B cell (primary cell): ENCODE measurements around the gene GOLIM4. TPM values are rescaled to one million over a fixed set of nuclear protein-coding genes. Genes with fewer than 3 reads are reported as not detected.

Experiments used
- ATAC-seq: fragments of 200-7000 bp; cut with Tn5 transposase; one replicate; pipeline ENCODE4 v1.10.0; 2021; ENCODE audit warnings: low read depth, mild to moderate bottlenecking, moderate number of reproducible peaks, moderate library complexity
- CTCF ChIA-PET: fragments of 350-600 bp; sonication (Branson Sonifier 250); formaldehyde crosslinking; loops from one replicate; lab custom pipeline; 2021; ENCODE audit warnings: antibody characterized with exemption, inconsistent platforms; lab: Charles Lee
- POLR2A ChIA-PET: fragments of 350-600 bp; sonication (Branson Sonifier 250); formaldehyde crosslinking; loops from one replicate; lab custom pipeline; 2021; ENCODE audit warnings: antibody characterized with exemption; lab: Charles Lee
- DNase-seq: peaks from one replicate; pipeline ENCODE4 v3.0.0; 2013
- H2AFZ ChIP-seq: 2 replicates; pipeline ENCODE4 v1.6.1; 2012; ENCODE audit warnings: mild to moderate bottlenecking, low read depth, low read length; ENCODE audit not compliant: insufficient read depth, poor library complexity, severe bottlenecking
- H3K27ac ChIP-seq, 2 donors: 1 replicate in 1 of 2; 2 replicates in 1 of 2; pipeline ENCODE4 v1.5.1; 2012 to 2013; ENCODE audit warnings: low read length in 2 of 2, mild to moderate bottlenecking in 2 of 2, moderate library complexity in 1 of 2
- H3K27me3 ChIP-seq, 4 experiments: fragments of 200-600 bp in 1 of 4; sonication (generic) in 1 of 4; replicated peaks in 1 of 4; 1 replicate in 2 of 4; 2 replicates in 2 of 4; pipeline versions ENCODE4 v1.6.1 to v1.7.0; 2013 to 2016; ENCODE audit warnings: low read length in 3 of 4, mild to moderate bottlenecking in 2 of 4, mixed read lengths in 1 of 4, moderate library complexity in 1 of 4; ENCODE audit not compliant: insufficient read depth in 4 of 4, control insufficient read depth in 3 of 4; ENCODE audit errors: control extremely low read depth in 1 of 4
- H3K36me3 ChIP-seq, 2 experiments: replicated peaks in 1 of 2; 1 replicate in 1 of 2; 2 replicates in 1 of 2; pipeline versions ENCODE4 v1.6.1 to v1.7.1; 2013; ENCODE audit warnings: low read length in 1 of 2; ENCODE audit not compliant: insufficient read depth in 2 of 2, control insufficient read depth in 1 of 2; ENCODE audit errors: control extremely low read depth in 1 of 2, extremely low read depth in 1 of 2
- H3K4me1 ChIP-seq, 2 donors: fragments of 200-600 bp in 1 of 2; sonication (generic) in 1 of 2; 1 replicate in 1 of 2; 2 replicates in 1 of 2; pipeline versions ENCODE4 v1.5.1 to v1.6.1; 2013 to 2017; ENCODE audit warnings: low read length in 2 of 2; ENCODE audit not compliant: control insufficient read depth in 2 of 2, insufficient read depth in 2 of 2
- H3K4me2 ChIP-seq: replicated peaks from 2 replicates; pipeline ENCODE3; 2012; ENCODE audit warnings: mild to moderate bottlenecking, low read depth, low read length; ENCODE audit not compliant: poor library complexity, severe bottlenecking
- H3K4me3 ChIP-seq, 5 experiments: fragments of 200-600 bp in 1 of 5; sonication (generic) in 1 of 5; 1 replicate in 3 of 5; 2 replicates in 2 of 5; pipeline versions ENCODE4 v1.5.1 to v1.7.0; 2011 to 2016; ENCODE audit warnings: low read length in 4 of 5, mild to moderate bottlenecking in 4 of 5, low read depth in 2 of 5, control low read depth in 1 of 5, moderate library complexity in 1 of 5; ENCODE audit not compliant: insufficient read depth in 1 of 5; ENCODE audit errors: control extremely low read depth in 1 of 5, extremely low read depth in 1 of 5
- H3K79me2 ChIP-seq: fragments of 200-600 bp; sonication (generic); one replicate; pipeline ENCODE4 v1.6.0; 2016; ENCODE audit warnings: low read length; ENCODE audit not compliant: control insufficient read depth, insufficient read depth
- H3K9ac ChIP-seq: fragments of 200-600 bp; sonication (generic); 2 replicates; pipeline ENCODE4 v1.6.1; 2017; ENCODE audit warnings: mild to moderate bottlenecking, low read length, moderate library complexity
- H3K9me3 ChIP-seq, 3 donors: one replicate each; pipeline versions ENCODE4 v1.6.1 to v1.7.1; 2013; ENCODE audit warnings: low read length in 2 of 3; ENCODE audit not compliant: control insufficient read depth in 2 of 3, insufficient read depth in 1 of 3; ENCODE audit errors: control extremely low read depth in 1 of 3
- H4K20me1 ChIP-seq: 2 replicates; pipeline ENCODE4 v1.6.0; 2012; ENCODE audit warnings: mild to moderate bottlenecking, low read length; ENCODE audit not compliant: insufficient read depth, control insufficient read depth, poor library complexity, severe bottlenecking
- H3K27ac Mint-ChIP-seq: one replicate; pipeline ENCODE4 v1.8.0; 2021; ENCODE audit warnings: mixed read lengths
- H3K27me3 Mint-ChIP-seq: one replicate; pipeline ENCODE4 v1.8.0; 2021; ENCODE audit warnings: mixed read lengths
- H3K4me1 Mint-ChIP-seq: one replicate; pipeline ENCODE4 v1.8.0; 2021; ENCODE audit warnings: mixed read lengths
- H3K4me3 Mint-ChIP-seq: one replicate; pipeline ENCODE4 v1.8.0; 2021; ENCODE audit warnings: mixed read lengths
- H3K9me3 Mint-ChIP-seq: one replicate; pipeline ENCODE4 v1.8.0; 2022; ENCODE audit warnings: mixed read lengths; ENCODE audit not compliant: insufficient read depth
- EZH2 ChIP-seq: IDR thresholded peaks from 2 replicates; pipeline ENCODE4 v1.6.1; 2012; ENCODE audit warnings: borderline replicate concordance, low read depth, mild to moderate bottlenecking, moderate library complexity, low read length; ENCODE audit not compliant: insufficient read depth, poor library complexity, severe bottlenecking
- WGBS: methylation state at CpG from one replicate; pipeline ENCODE4 v1.1.5; 2013; ENCODE audit warnings: missing lambda C conversion rate; ENCODE audit not compliant: insufficient coverage; 5-methylcytosine and 5-hydroxymethylcytosine counted together
- intact Hi-C: fragments of 100-400 bp; cut with micrococcal nuclease; formaldehyde crosslinking; loops from one replicate; pipeline ENCODE4 v1.10.0; 2022
- polyA plus RNA-seq: library from polyadenylated mRNA; depleted of rRNA; stranded (reverse); fragments of >200 nt; gene quantifications from 2 replicates; pipeline ENCODE4 v1.2.3, GENCODE V29; 2012
- total RNA-seq, 2 donors: library from RNA; stranded (reverse); fragments of 120-200 nt in 1 of 2; gene quantifications; 1 replicate in 1 of 2; 2 replicates in 1 of 2; pipeline versions ENCODE4 v1.2.3 to v1.2.4, GENCODE V29; 2013 to 2022
- TF ChIP-seq, protein P1 (sequence below): fragments of 200-600 bp; IDR thresholded peaks from one replicate; pipeline ENCODE4 v1.8.0; 2022; ENCODE audit warnings: antibody characterized with exemption, mild to moderate bottlenecking

The GOLIM4 gene
- total and polyA plus RNA-seq, 2 donors (not counting 1 experiment from before 2014, with no cell fraction given), result 2.5 to 9.3 TPM

DNA sequence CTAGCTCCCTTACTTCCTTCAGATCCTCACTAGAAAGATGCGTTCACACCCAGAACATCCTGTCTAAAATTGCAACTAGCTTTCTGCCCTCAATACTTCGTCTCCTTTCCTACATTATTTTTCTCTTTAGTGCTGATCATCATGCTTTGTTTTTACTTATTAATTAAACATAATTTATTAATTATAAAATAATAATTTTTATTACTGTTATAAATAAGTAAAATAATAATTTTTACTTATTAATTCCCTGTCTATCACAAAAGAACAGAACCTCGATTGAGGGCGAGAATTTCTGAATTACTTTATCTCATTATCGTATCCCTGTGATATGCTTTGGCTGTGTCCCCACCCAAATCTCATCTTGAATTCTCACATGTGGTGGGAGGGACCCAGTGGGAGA, 41.3 kb downstream of the GOLIM4 start:
- no peak overlapping the region for H3K4me2 ChIP-seq
- intact Hi-C loops, result no loop called here
- no peak overlapping the region for H3K9ac ChIP-seq
- CTCF ChIA-PET, result interaction anchor here (11.2 kb wide), 1 partner anchor 113 kb away, joined by 165 read pairs; no protein-coding TSS in a partner anchor
- POLR2A ChIA-PET, result no interaction called here
- Mint-ChIP-seq H3K4me3 (no peak overlapping the region), H3K27ac (no peak overlapping the region), H3K27me3 (no peaks in the 10 kb centered on the region), H3K4me1 (peaks cover 2% of the 10 kb centered on the region), H3K9me3 (no peaks in the 10 kb centered on the region)
- no peak overlapping the region for H2AFZ ChIP-seq
- no peak for DNase-seq
- no peaks in the 10 kb centered on the region for H3K4me1 ChIP-seq
- no peak overlapping the region for H3K4me3 ChIP-seq
- no peaks in the 10 kb centered on the region for H4K20me1 ChIP-seq
- no peaks in the 10 kb centered on the region for H3K27me3 ChIP-seq
- H3K27ac ChIP-seq, result no peak overlapping the region
- peaks cover 4% of the 10 kb centered on the region for H3K79me2 ChIP-seq
- no peak for TF ChIP-seq EZH2
- TF ChIP-seq, protein P1, sequence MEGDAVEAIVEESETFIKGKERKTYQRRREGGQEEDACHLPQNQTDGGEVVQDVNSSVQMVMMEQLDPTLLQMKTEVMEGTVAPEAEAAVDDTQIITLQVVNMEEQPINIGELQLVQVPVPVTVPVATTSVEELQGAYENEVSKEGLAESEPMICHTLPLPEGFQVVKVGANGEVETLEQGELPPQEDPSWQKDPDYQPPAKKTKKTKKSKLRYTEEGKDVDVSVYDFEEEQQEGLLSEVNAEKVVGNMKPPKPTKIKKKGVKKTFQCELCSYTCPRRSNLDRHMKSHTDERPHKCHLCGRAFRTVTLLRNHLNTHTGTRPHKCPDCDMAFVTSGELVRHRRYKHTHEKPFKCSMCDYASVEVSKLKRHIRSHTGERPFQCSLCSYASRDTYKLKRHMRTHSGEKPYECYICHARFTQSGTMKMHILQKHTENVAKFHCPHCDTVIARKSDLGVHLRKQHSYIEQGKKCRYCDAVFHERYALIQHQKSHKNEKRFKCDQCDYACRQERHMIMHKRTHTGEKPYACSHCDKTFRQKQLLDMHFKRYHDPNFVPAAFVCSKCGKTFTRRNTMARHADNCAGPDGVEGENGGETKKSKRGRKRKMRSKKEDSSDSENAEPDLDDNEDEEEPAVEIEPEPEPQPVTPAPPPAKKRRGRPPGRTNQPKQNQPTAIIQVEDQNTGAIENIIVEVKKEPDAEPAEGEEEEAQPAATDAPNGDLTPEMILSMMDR, result no peak
- no peak for ATAC-seq
- peaks cover 0 to 12% (median 0%) of the 10 kb centered on the region in 3 donors for H3K9me3 ChIP-seq
- no CpG with 5 or more reads among the region's 5 CpGs for WGBS
- no peaks in the 10 kb centered on the region for H3K36me3 ChIP-seq

GRCh38 chr3:168053115-168053514, 42.6 kb downstream of the GOLIM4 start:
- TF ChIP-seq EZH2, result no peak
- TF ChIP-seq, protein P1, result no peak
- H3K4me2 ChIP-seq, result no peak overlapping the region
- Mint-ChIP-seq H3K27ac (no peak overlapping the region), H3K27me3 (no peaks in the 10 kb centered on the region), H3K4me3 (no peak overlapping the region), H3K4me1 (peaks cover 2% of the 10 kb centered on the region), H3K9me3 (no peaks in the 10 kb centered on the region)
- no peak overlapping the region for H3K4me3 ChIP-seq
- H2AFZ ChIP-seq, result no peak overlapping the region
- ATAC-seq, result no peak
- peaks cover 0 to 12% (median 0%) of the 10 kb centered on the region in 3 donors for H3K9me3 ChIP-seq
- no peaks in the 10 kb centered on the region for H3K4me1 ChIP-seq
- no peaks in the 10 kb centered on the region for H4K20me1 ChIP-seq
- WGBS, result 86% methylated on average over 1 of the region's 2 CpGs
- ChIA-PET CTCF (interaction anchor here (0.6 to 11.2 kb wide), 4 partner anchors 10 to 114 kb away, joined by 3 to 165 read pairs (median 4); no protein-coding TSS in a partner anchor), POLR2A (no interaction called here)
- no peak overlapping the region for H3K27ac ChIP-seq
- intact Hi-C loops, result no loop called here
- no peaks in the 10 kb centered on the region for H3K27me3 ChIP-seq
- H3K36me3 ChIP-seq, result no peaks in the 10 kb centered on the region
- H3K79me2 ChIP-seq, result peaks cover 4% of the 10 kb centered on the region
- H3K9ac ChIP-seq, result no peak overlapping the region
- DNase-seq, result no peak
